Measurements from ENCODE around the gene SENP7.
"Not testable (repeated sequence)": the region's sequence is repeated elsewhere in the genome, so short reads cannot be mapped to it uniquely, and the experiment has no call there.

SENP7 gene

DNA sequence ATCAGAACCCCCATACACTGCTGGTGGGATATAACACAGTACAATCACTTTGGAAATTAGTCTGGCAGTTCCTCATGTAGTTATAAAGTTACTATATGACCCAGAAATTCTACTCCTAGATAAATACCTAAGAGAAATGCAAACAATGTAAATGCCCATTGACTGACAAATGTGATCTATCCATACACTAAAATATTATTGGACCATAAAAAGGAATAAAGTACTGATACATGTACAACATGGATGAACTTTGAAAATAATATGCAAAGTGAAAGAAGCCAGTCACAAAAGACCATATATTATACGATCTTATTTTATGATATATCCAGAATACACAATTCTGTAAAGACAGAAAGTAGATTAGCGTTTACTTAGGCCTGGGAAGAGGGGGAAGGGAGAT is 200.5 kb downstream of the SENP7 start:
- H3K4me3 ChIP-seq (ENCODE audit: control insufficient read depth, low read depth, low read length), result no peak overlapping the region
- DNase-seq (ENCODE audit: low read depth), result no peak
- TF ChIP-seq, protein P1, sequence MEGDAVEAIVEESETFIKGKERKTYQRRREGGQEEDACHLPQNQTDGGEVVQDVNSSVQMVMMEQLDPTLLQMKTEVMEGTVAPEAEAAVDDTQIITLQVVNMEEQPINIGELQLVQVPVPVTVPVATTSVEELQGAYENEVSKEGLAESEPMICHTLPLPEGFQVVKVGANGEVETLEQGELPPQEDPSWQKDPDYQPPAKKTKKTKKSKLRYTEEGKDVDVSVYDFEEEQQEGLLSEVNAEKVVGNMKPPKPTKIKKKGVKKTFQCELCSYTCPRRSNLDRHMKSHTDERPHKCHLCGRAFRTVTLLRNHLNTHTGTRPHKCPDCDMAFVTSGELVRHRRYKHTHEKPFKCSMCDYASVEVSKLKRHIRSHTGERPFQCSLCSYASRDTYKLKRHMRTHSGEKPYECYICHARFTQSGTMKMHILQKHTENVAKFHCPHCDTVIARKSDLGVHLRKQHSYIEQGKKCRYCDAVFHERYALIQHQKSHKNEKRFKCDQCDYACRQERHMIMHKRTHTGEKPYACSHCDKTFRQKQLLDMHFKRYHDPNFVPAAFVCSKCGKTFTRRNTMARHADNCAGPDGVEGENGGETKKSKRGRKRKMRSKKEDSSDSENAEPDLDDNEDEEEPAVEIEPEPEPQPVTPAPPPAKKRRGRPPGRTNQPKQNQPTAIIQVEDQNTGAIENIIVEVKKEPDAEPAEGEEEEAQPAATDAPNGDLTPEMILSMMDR (conservative IDR thresholded peaks at IDR 0.05; ENCODE audit: control insufficient read depth, insufficient read depth, low read depth, low read length), result no peak

DNA sequence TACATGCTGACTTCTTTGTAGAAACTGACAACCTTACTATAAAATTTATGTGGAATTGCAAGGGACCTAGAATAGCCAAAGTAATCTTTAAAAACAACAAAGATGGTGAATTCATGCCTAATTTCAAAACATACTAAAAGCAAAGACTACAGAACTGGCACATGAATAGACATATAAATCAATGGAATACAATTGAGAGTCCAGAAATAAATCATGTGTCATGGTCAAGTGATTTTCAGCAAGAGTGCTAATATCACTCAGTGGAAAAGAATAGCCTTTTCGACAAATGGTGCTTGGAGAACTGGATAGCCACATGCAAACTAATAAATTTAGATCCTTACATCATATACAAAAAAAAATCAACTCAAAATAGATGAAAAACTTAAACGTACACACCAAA is 201.3 kb downstream of the SENP7 start:
- TF ChIP-seq, protein P1 (conservative IDR thresholded peaks at IDR 0.05; ENCODE audit: control insufficient read depth, insufficient read depth, low read depth, low read length), result no peak
- DNase-seq (ENCODE audit: low read depth), result no peak
- H3K4me3 ChIP-seq (ENCODE audit: control insufficient read depth, low read depth, low read length), result no peak overlapping the region

DNA sequence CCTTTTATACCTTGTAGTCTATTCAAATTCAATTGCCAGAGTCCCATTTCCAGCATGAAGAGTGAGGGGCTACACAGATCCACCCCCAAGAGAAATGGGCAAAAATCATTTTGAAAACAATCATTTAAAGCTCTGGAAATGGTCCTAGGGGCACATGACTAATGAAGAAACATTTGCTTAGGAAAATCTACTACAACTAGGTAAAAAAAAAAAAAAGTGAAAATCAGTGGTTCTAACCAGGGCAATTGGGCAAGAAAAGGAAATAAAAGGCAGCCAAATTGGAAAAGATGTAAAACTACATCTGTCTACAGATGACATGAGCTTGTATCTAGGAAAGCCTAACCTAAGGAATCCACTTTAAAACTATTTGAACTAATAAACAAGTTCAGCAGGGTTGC is 202.0 kb downstream of the SENP7 start:
- peak; percentile 35 for DNase-seq (ENCODE audit: low read depth)
- H3K4me3 ChIP-seq (ENCODE audit: control insufficient read depth, low read depth, low read length), result no peak overlapping the region
- TF ChIP-seq, protein P1 (conservative IDR thresholded peaks at IDR 0.05; ENCODE audit: control insufficient read depth, insufficient read depth, low read depth, low read length), result no peak

DNA sequence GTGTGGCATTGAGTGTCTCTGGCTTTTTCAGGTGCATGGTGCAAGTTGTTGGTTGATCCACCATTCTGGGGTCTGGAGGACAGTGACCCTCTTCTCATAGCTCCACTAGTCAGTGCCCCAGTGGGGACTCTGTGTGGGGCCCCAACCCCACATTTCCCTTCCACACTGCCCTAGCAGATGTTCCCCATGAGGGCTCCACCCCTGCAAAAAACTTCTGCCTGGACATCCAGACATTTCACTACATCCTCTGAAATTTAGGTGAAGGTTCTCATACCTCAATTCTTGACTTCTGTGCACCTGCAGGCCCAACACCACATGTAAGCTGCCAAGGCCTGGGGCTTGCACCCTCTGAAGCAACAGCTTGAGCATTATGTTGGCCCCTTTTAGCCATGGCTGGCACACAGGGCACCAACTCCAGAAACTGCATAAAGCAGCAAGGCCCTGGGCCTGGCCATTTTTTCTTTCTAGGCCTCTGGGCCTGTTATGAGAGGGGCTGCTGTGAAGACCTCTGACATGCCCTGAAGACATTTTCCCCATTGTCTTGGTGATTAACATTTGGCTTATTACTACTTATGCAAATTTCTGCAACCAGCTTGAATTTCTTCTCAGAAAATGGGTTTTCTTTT is 204.8 kb downstream of the SENP7 start:
- H3K4me3 ChIP-seq (ENCODE audit: control insufficient read depth, low read depth, low read length); DNase-seq (ENCODE audit: low read depth): not testable (repeated sequence)

DNA sequence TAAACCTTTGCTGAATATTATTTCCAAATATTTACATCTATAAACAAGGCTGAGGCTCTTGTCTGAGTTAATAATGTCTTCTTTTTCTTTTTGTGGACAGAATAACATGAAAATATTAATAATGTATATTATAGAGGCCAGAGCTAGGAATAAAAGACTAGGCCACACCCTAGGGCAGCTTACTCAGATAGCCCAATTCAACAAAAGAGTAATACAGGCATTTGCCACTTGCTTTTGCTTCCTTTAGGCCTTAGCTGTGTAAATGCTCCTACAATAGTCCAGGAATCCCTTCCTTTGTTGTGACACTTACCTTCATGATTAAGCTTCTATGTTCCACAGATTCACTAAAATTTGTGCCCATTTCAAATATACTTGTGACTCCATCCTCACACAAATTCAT is 209.2 kb downstream of the SENP7 start:
- no peak for DNase-seq (ENCODE audit: low read depth)
- TF ChIP-seq, protein P1 (conservative IDR thresholded peaks at IDR 0.05; ENCODE audit: control insufficient read depth, insufficient read depth, low read depth, low read length), result no peak
- no peak overlapping the region for H3K4me3 ChIP-seq (ENCODE audit: control insufficient read depth, low read depth, low read length)

DNA sequence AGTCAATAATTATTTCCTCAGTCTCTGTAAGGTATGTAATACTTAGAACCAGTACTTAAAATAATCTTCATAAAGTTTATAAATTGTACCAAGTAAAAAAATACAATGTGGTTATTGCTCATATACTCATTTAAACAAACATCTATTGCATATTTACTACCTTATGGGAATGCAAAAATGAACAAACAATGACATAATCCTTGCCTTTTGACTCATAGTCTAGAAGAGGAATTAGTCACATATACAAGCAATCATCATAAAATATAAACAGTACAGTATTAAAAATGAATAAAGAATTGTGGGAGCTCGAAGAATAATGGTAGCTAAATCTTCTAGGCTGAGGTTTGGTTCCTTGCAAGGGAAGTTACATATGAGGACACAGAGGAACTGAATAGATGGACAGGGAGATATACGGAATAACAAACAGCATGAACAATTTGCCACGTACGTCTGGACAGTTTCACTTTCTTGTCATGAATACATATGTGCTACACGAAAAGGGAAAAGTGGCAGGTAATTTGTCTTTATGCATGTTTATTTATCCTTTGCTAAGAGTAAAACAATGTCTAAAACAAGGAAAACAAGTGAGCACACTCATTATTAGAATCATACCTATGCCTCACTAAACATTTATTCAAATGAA is 209.8 kb downstream of the SENP7 start:
- TF ChIP-seq, protein P1 (conservative IDR thresholded peaks at IDR 0.05; ENCODE audit: control insufficient read depth, insufficient read depth, low read depth, low read length), result no peak
- DNase-seq (ENCODE audit: low read depth), result peak; percentile 71
- no peak overlapping the region for H3K4me3 ChIP-seq (ENCODE audit: control insufficient read depth, low read depth, low read length)

DNA sequence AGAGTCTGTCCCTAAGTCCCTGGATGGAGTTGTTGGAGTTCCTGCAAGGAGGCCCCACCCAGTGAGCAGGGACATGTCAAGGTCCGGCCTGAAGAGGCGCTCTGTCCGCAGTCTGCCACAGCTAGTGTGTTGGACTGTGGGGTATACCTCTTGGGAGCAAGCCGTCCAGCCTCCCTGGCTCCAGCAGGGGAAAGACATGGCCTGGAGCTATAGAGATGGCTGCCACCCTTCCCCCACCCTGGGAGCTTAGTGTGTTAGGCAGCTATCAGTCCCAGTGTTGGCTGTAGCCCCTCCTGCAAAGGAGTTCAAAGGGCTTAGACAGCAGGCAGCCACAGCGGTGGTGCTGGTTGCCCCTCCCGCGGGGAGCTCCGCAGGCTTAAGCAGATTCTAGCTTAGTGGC is 212.9 kb downstream of the SENP7 start:
- no peak overlapping the region for H3K4me3 ChIP-seq (ENCODE audit: control insufficient read depth, low read depth, low read length)
- TF ChIP-seq, protein P1 (conservative IDR thresholded peaks at IDR 0.05; ENCODE audit: control insufficient read depth, insufficient read depth, low read depth, low read length), result no peak
- DNase-seq (ENCODE audit: low read depth), result no peak
